Choroid plexus epithelial cell (primary cell): ENCODE results near the gene GALNT10.

Source experiments
- DNase-seq: peaks from one replicate; pipeline ENCODE4 v3.0.0-alpha.2; 2010; ENCODE audit warnings: low read depth
- H3K4me3 ChIP-seq: 2 replicates; pipeline ENCODE4 v1.5.1; 2011; ENCODE audit warnings: low read depth, mild to moderate bottlenecking, control low read depth, low read length, moderate library complexity
- TF ChIP-seq, protein P1 (sequence below): conservative IDR thresholded peaks from 2 replicates; pipeline ENCODE4 v1.5.1; 2011; ENCODE audit warnings: low read depth, mild to moderate bottlenecking, control low read depth, inconsistent platforms, low read length, moderate library complexity

Gene GALNT10

GRCh38 chr5:154157483-154158378, 32.8 kb upstream of the GALNT10 start:
- DNase-seq: no peak
- no peak overlapping the region for H3K4me3 ChIP-seq
- TF ChIP-seq, protein P1, sequence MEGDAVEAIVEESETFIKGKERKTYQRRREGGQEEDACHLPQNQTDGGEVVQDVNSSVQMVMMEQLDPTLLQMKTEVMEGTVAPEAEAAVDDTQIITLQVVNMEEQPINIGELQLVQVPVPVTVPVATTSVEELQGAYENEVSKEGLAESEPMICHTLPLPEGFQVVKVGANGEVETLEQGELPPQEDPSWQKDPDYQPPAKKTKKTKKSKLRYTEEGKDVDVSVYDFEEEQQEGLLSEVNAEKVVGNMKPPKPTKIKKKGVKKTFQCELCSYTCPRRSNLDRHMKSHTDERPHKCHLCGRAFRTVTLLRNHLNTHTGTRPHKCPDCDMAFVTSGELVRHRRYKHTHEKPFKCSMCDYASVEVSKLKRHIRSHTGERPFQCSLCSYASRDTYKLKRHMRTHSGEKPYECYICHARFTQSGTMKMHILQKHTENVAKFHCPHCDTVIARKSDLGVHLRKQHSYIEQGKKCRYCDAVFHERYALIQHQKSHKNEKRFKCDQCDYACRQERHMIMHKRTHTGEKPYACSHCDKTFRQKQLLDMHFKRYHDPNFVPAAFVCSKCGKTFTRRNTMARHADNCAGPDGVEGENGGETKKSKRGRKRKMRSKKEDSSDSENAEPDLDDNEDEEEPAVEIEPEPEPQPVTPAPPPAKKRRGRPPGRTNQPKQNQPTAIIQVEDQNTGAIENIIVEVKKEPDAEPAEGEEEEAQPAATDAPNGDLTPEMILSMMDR: peak; percentile 45

DNA sequence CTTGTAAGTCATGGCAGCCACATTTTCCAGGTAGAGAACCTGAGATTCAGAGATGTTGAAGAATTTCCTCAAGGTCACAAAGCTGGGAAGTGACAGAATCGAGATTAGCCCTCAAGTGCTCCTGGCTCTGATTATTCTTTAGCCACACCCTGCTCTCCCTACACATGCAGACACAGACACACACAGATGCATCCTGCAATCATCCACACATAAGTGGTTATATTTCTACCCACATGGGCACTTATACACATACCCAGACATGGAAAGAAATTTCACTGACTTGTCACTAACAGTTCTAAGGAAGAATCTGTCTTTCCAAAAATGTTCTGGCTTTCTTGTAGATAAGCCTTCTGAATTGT, 32.2 kb upstream of the GALNT10 start:
- DNase-seq: no peak
- H3K4me3 ChIP-seq: no peak overlapping the region
- TF ChIP-seq, protein P1: no peak

- TF ChIP-seq, protein P1: no peak
- peak; percentile 13 for DNase-seq
Measured at GRCh38 chr5:154159343-154159742, 31.2 kb upstream of the GALNT10 start.

DNA sequence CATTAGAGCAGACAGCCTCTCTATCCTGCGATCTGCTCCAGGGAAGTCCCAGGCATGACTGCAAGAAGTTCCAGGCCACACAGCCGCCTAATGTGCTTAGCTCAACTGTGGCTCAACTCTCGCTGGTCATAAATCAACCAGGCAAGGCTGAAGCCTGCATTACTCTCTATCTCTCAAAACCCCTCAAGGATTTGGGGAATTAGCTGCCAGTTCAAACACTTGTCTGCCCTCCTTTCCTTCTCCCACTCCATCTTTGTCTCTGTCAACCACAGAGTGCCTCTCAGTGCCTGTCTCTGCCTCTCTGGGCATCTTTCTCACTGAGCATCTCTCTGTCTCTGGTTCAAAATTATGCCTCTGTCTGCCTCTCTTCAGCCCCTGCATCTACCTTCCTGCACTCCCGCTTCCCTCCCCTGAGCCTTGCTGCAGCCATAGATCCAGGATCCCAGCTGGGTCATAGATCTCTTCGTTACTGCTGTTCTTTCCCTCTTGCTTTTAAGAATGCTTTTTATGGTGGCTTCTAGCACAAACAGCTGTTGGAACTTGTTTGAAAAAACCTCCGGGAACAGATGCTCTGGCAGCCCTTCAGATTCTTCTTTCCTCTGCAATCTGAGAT, 27.9 kb upstream of the GALNT10 start:
- TF ChIP-seq, protein P1: no peak
- no peak for DNase-seq
- no peak overlapping the region for H3K4me3 ChIP-seq

More at GRCh38 chr5:154159343-154159742, 31.2 kb upstream of the GALNT10 start:
- H3K4me3 ChIP-seq: no peak overlapping the region

GRCh38 chr5:154163327-154164248, 26.9 kb upstream of the GALNT10 start:
- no peak overlapping the region for H3K4me3 ChIP-seq
- TF ChIP-seq, protein P1: no peak
- no peak for DNase-seq

GRCh38 chr5:154164249-154164581, 26.3 kb upstream of the GALNT10 start:
- H3K4me3 ChIP-seq: no peak overlapping the region
- no peak for DNase-seq
- TF ChIP-seq, protein P1: no peak
